K562 (cell line): ENCODE data around the gene SLC16A1. TPM values are rescaled to one million over a fixed set of nuclear protein-coding genes. Genes with fewer than 3 reads are reported as not detected.
A peak's percentile ranks its signal among the peaks of the same experiment; 100 is the strongest.

Experiments used
- ASH1L ChIP-seq: fragments of 450-650 bp; IDR thresholded peaks from 2 replicates; pipeline ENCODE4 v1.6.1; 2018; ENCODE audit warnings: borderline replicate concordance, mild to moderate bottlenecking, low read depth; ENCODE audit not compliant: partially characterized antibody
- BRD4 ChIP-seq: fragments of 200-600 bp; sonication (generic); IDR thresholded peaks from 2 replicates; pipeline ENCODE4 v1.6.1; 2017; ENCODE audit warnings: inconsistent platforms
- CHCHD3 ChIP-seq: fragments of 250-450 bp; sonication (Bioruptor Pico); IDR thresholded peaks from 2 replicates; pipeline ENCODE4 v2.1.2; 2022; ENCODE audit warnings: mild to moderate bottlenecking
- DMBX1 ChIP-seq: fragments of 250-450 bp; sonication (Bioruptor Pico); IDR thresholded peaks from 2 replicates; pipeline ENCODE4 v1.8.0; 2022; ENCODE audit warnings: inconsistent platforms, mild to moderate bottlenecking, moderate library complexity, borderline replicate concordance
- ETS2 ChIP-seq: IDR thresholded peaks from 2 replicates; pipeline ENCODE4 v1.6.1; 2016; ENCODE audit warnings: borderline replicate concordance, missing genetic modification characterization, mild to moderate bottlenecking, moderate library complexity, missing compliant biosample characterization; ENCODE audit not compliant: poor library complexity, severe bottlenecking
- KLF1 ChIP-seq: fragments of 450-650 bp; IDR thresholded peaks from 2 replicates; pipeline ENCODE4 v1.6.1; 2016; ENCODE audit warnings: missing genetic modification characterization, missing compliant biosample characterization
- MTA3 ChIP-seq: fragments of 450-650 bp; formaldehyde crosslinking; IDR thresholded peaks from 2 replicates; pipeline ENCODE4 v1.6.1; 2017; ENCODE audit warnings: mild to moderate bottlenecking, borderline replicate concordance
- SAP30 ChIP-seq: fragments of 200-600 bp; sonication (generic); IDR thresholded peaks from 2 replicates; pipeline ENCODE4 v1.6.1; 2012; ENCODE audit warnings: borderline replicate concordance, low read depth, mild to moderate bottlenecking, moderate library complexity, low read length, control low read depth, inconsistent platforms; ENCODE audit not compliant: insufficient read depth, poor library complexity, severe bottlenecking
- SMAD4 ChIP-seq: fragments of 250-450 bp; sonication (Bioruptor Pico); conservative IDR thresholded peaks from 2 replicates; pipeline ENCODE4 v1.8.0; 2021; ENCODE audit warnings: inconsistent platforms, mild to moderate bottlenecking, moderate library complexity
- SRSF3 ChIP-seq: fragments of 200-400 bp; formaldehyde crosslinking; IDR thresholded peaks from 2 replicates; pipeline ENCODE4 v1.6.1; 2016; ENCODE audit warnings: mild to moderate bottlenecking, low read length, moderate library complexity; ENCODE audit not compliant: insufficient read depth
- ZKSCAN1 ChIP-seq: fragments of 150-350 bp; IDR thresholded peaks from 2 replicates; pipeline ENCODE4 v1.6.1; 2016; ENCODE audit warnings: low read depth, low read length
- ZNF197 ChIP-seq: fragments of 200-800 bp; sonication (Bioruptor generic); IDR thresholded peaks from 2 replicates; pipeline ENCODE4 v1.6.1; 2016; ENCODE audit warnings: low read depth, missing genetic modification characterization, missing compliant biosample characterization
- polyA plus RNA-seq, 8 experiments: library from polyadenylated mRNA; depleted of rRNA in 4 of 8; stranded (reverse) in 5 of 8; unstranded in 3 of 8; fragments of >200 nt; fragmentation: Nextera tagmentation in 2 of 8; fragmentation: Illumina TruSeq in 1 of 8; extraction: Ambion mirVana in 2 of 8; extraction: Trizol in 1 of 8; gene quantifications; 2 replicates each; pipeline versions ENCODE4 v1.2.1 to v1.2.3, GENCODE V29; 2011 to 2014; ENCODE audit warnings: inconsistent platforms in 1 of 8, missing spikeins in 1 of 8
- total RNA-seq, 7 experiments: library from RNA; depleted of rRNA in 6 of 7; stranded (reverse); fragments of >200 nt in 6 of 7; fragmentation: Illumina TruSeq in 2 of 7; extraction: Trizol in 2 of 7; gene quantifications; 2 replicates each; pipeline versions ENCODE4 v1.2.1 to v1.2.3, GENCODE V29; 2011 to 2021; ENCODE audit warnings: low replicate concordance in 1 of 7
- TF ChIP-seq, protein P1 (sequence below): sonication (generic); formaldehyde crosslinking; IDR thresholded peaks from 2 replicates; pipeline ENCODE4 v1.8.0; 2022; ENCODE audit warnings: mild to moderate bottlenecking, missing genetic modification reagents
- TF ChIP-seq, protein P2 (sequence below): fragments of 450-650 bp; formaldehyde crosslinking; IDR thresholded peaks from 2 replicates; pipeline ENCODE4 v1.4.0; 2022; ENCODE audit warnings: missing genetic modification characterization
- TF ChIP-seq, protein P3 (sequence below): fragments of 450-650 bp; IDR thresholded peaks from 2 replicates; pipeline ENCODE4 v1.6.1; 2018; ENCODE audit warnings: mild to moderate bottlenecking, low read depth; ENCODE audit not compliant: partially characterized antibody
- TF ChIP-seq, protein P4 (sequence below): fragments of 250-450 bp; sonication (Bioruptor Pico); IDR thresholded peaks from 2 replicates; pipeline ENCODE4 v1.8.0; 2022; ENCODE audit warnings: moderate library complexity, mild to moderate bottlenecking, inconsistent platforms
- TF ChIP-seq, protein P5 (sequence below): sonication (generic); formaldehyde crosslinking; IDR thresholded peaks from 2 replicates; pipeline ENCODE4 v1.8.1; 2023; ENCODE audit warnings: mild to moderate bottlenecking, missing genetic modification reagents, moderate library complexity
- TF ChIP-seq, protein P6 (sequence below): sonication (generic); formaldehyde crosslinking; IDR thresholded peaks from 2 replicates; pipeline ENCODE4 v1.8.0; 2022; ENCODE audit warnings: mild to moderate bottlenecking, low read depth, missing genetic modification reagents

The SLC16A1 gene
- total and polyA plus RNA-seq, 9 of the 15 experiments (the other 6 are each of a cell fraction or from before 2014, with no cell fraction given) = 73.1 to 244 (median 117) TPM

DNA sequence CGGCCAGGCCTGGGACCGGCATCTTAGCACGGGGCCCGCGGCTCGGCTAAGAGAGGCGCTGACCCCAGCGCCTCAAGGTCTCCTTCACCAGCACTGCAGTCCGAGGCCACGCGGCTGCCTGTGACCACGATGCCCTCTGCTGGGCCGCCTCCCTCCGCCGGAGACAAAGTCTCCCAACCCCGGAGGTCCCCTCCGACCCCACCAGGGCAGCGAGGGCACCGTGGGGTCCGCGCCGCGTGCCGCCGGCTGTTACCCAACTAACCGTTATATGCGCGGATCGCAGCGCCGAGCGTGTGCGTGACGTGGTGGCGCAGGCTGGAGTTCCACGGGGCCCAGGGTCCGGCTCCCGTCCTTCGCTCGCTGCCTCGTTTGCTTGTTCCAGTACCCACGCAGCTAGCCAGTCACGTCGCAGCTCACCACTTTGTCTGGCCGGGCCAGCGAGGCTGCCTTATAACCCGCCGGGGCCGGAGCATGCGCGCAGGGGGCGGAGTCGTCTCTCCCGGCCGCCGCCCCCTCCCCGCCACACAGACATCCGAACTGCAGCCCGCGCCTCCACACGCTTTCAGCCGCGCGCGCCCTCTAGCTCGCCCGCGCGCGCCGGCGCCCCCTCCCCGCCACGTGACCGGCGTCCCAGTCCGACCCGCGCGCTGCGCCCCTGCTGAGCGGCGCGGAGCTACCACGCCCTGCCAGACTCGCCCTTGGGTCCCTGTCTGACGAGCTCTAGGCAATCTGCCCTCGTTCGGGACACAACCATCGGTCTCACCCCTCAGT is at the start of gene SLC16A1 (continued):
- TF ChIP-seq, protein P1, sequence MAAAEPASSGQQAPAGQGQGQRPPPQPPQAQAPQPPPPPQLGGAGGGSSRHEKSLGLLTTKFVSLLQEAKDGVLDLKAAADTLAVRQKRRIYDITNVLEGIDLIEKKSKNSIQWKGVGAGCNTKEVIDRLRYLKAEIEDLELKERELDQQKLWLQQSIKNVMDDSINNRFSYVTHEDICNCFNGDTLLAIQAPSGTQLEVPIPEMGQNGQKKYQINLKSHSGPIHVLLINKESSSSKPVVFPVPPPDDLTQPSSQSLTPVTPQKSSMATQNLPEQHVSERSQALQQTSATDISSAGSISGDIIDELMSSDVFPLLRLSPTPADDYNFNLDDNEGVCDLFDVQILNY (CRISPR knock-in tag) = peak; percentile 19; the same call in 1 of the 2 replicates
- TF ChIP-seq ZKSCAN1 = peak; percentile 38; the same call in 1 of the 2 replicates
- peak; percentile 98 for TF ChIP-seq MTA3
- no peak; the same call in 1 of the 2 replicates for TF ChIP-seq BRD4
- TF ChIP-seq ZNF197 (CRISPR knock-in tag) = no peak
- TF ChIP-seq SRSF3 = no peak
- TF ChIP-seq, protein P2, sequence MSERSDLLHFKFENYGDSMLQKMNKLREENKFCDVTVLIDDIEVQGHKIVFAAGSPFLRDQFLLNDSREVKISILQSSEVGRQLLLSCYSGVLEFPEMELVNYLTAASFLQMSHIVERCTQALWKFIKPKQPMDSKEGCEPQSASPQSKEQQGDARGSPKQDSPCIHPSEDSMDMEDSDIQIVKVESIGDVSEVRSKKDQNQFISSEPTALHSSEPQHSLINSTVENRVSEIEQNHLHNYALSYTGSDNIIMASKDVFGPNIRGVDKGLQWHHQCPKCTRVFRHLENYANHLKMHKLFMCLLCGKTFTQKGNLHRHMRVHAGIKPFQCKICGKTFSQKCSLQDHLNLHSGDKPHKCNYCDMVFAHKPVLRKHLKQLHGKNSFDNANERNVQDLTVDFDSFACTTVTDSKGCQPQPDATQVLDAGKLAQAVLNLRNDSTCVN = 0 out of 2 replicates have a peak, but pooled peaks have one; percentile 40
- no peak for TF ChIP-seq ASH1L
- TF ChIP-seq, protein P3, sequence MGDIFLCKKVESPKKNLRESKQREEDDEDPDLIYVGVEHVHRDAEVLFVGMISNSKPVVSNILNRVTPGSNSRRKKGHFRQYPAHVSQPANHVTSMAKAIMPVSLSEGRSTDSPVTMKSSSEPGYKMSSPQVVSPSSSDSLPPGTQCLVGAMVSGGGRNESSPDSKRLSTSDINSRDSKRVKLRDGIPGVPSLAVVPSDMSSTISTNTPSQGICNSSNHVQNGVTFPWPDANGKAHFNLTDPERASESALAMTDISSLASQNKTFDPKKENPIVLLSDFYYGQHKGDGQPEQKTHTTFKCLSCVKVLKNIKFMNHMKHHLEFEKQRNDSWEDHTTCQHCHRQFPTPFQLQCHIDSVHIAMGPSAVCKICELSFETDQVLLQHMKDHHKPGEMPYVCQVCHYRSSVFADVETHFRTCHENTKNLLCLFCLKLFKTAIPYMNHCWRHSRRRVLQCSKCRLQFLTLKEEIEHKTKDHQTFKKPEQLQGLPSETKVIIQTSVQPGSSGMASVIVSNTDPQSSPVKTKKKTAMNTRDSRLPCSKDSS = no peak
- TF ChIP-seq SMAD4 (CRISPR knock-in tag) = peak; percentile 98
- TF ChIP-seq CHCHD3 (CRISPR knock-in tag) = 0 out of 2 replicates have a peak, but pooled peaks have one; percentile 46
- peak; percentile 91 for TF ChIP-seq KLF1
- TF ChIP-seq ETS2 (tag) = no peak
- TF ChIP-seq, protein P4, sequence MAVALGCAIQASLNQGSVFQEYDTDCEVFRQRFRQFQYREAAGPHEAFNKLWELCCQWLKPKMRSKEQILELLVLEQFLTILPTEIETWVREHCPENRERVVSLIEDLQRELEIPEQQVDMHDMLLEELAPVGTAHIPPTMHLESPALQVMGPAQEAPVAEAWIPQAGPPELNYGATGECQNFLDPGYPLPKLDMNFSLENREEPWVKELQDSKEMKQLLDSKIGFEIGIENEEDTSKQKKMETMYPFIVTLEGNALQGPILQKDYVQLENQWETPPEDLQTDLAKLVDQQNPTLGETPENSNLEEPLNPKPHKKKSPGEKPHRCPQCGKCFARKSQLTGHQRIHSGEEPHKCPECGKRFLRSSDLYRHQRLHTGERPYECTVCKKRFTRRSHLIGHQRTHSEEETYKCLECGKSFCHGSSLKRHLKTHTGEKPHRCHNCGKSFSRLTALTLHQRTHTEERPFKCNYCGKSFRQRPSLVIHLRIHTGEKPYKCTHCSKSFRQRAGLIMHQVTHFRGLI (CRISPR knock-in tag) = no peak
- TF ChIP-seq, protein P5, sequence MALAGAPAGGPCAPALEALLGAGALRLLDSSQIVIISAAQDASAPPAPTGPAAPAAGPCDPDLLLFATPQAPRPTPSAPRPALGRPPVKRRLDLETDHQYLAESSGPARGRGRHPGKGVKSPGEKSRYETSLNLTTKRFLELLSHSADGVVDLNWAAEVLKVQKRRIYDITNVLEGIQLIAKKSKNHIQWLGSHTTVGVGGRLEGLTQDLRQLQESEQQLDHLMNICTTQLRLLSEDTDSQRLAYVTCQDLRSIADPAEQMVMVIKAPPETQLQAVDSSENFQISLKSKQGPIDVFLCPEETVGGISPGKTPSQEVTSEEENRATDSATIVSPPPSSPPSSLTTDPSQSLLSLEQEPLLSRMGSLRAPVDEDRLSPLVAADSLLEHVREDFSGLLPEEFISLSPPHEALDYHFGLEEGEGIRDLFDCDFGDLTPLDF (CRISPR knock-in tag) = peak; percentile 86
- TF ChIP-seq, protein P6, sequence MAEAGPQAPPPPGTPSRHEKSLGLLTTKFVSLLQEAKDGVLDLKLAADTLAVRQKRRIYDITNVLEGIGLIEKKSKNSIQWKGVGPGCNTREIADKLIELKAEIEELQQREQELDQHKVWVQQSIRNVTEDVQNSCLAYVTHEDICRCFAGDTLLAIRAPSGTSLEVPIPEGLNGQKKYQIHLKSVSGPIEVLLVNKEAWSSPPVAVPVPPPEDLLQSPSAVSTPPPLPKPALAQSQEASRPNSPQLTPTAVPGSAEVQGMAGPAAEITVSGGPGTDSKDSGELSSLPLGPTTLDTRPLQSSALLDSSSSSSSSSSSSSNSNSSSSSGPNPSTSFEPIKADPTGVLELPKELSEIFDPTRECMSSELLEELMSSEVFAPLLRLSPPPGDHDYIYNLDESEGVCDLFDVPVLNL = no peak; the same call in none of the 2 replicates
- peak; percentile 70 for TF ChIP-seq SAP30
- peak; percentile 78 for TF ChIP-seq DMBX1 (CRISPR knock-in tag)
